HepG2 (cell line): ENCODE results near the gene MVB12A. TPM values are rescaled to one million over a fixed set of nuclear protein-coding genes. Genes with fewer than 3 reads are reported as not detected.
A peak's percentile ranks its signal among the peaks of the same experiment; 100 is the strongest.

Source experiments
- ISL2 ChIP-seq: sonication (generic); formaldehyde crosslinking; IDR thresholded peaks from 2 replicates; pipeline ENCODE4 v1.5.0; 2020; ENCODE audit warnings: missing genetic modification reagents
- JARID2 ChIP-seq: sonication (generic); formaldehyde crosslinking; IDR thresholded peaks from 2 replicates; pipeline ENCODE4 v1.8.1; 2023; ENCODE audit warnings: missing genetic modification reagents, inconsistent platforms; ENCODE audit not compliant: insufficient replicate concordance
- KDM5A ChIP-seq: fragments of 200-600 bp; sonication (generic); IDR thresholded peaks from 2 replicates; pipeline ENCODE4 v1.7.0; 2018; ENCODE audit warnings: antibody characterized with exemption, mild to moderate bottlenecking, low read length, borderline replicate concordance
- KLF6 ChIP-seq: IDR thresholded peaks from 2 replicates; pipeline ENCODE4 v1.8.0; 2016; ENCODE audit warnings: missing biosample characterization, missing genetic modification reagents
- MTF1 ChIP-seq: sonication (generic); formaldehyde crosslinking; IDR thresholded peaks from 2 replicates; pipeline ENCODE4 v1.5.0; 2020; ENCODE audit warnings: missing genetic modification reagents
- NFIB ChIP-seq: sonication (generic); formaldehyde crosslinking; IDR thresholded peaks from 2 replicates; pipeline ENCODE4 v1.9.0; 2021; ENCODE audit warnings: missing genetic modification reagents, mild to moderate bottlenecking, borderline replicate concordance
- PAF1 ChIP-seq: IDR thresholded peaks from 2 replicates; pipeline ENCODE4 v1.6.1; 2016; ENCODE audit warnings: missing genetic modification reagents, missing compliant biosample characterization
- POLR2AphosphoS5 ChIP-seq: IDR thresholded peaks from 2 replicates; pipeline ENCODE4 v1.6.1; 2012; ENCODE audit warnings: low read depth, low read length
- POLR2G ChIP-seq: fragments of 200-400 bp; formaldehyde crosslinking; IDR thresholded peaks from 2 replicates; pipeline ENCODE4 v1.6.1; 2018; ENCODE audit warnings: mild to moderate bottlenecking, low read depth, low read length, moderate library complexity
- REL ChIP-seq: sonication (generic); formaldehyde crosslinking; conservative IDR thresholded peaks from 2 replicates; pipeline ENCODE4 v1.8.0; 2022; ENCODE audit warnings: mild to moderate bottlenecking, missing genetic modification reagents, moderate library complexity
- RFX3 ChIP-seq: IDR thresholded peaks from 2 replicates; pipeline ENCODE4 v1.6.1; 2016; ENCODE audit warnings: missing biosample characterization, missing genetic modification reagents
- SCMH1 ChIP-seq: sonication (generic); formaldehyde crosslinking; IDR thresholded peaks from 2 replicates; pipeline ENCODE4 v1.9.0; 2021; ENCODE audit warnings: missing genetic modification reagents, mild to moderate bottlenecking, borderline replicate concordance
- SOX13 ChIP-seq, 3 experiments: fragments of 450-650 bp in 1 of 3; sonication (generic) in 1 of 3; formaldehyde crosslinking in 1 of 3; IDR thresholded peaks in 2 of 3; conservative IDR thresholded peaks in 1 of 3; 2 replicates each; pipeline versions ENCODE4 v1.5.0 to v1.6.1; 2016 to 2020; ENCODE audit warnings: antibody characterized with exemption in 1 of 3, mild to moderate bottlenecking in 1 of 3, missing compliant biosample characterization in 1 of 3, missing genetic modification reagents in 1 of 3, moderate library complexity in 1 of 3
- STAT5B ChIP-seq: sonication (generic); formaldehyde crosslinking; IDR thresholded peaks from 2 replicates; pipeline ENCODE4 v1.4.0; 2020; ENCODE audit warnings: missing genetic modification reagents
- TAF15 ChIP-seq: fragments of 200-400 bp; formaldehyde crosslinking; IDR thresholded peaks from one replicate; pipeline ENCODE4 v1.6.1; 2018; ENCODE audit warnings: mild to moderate bottlenecking, low read depth, low read length; ENCODE audit not compliant: poor library complexity, severe bottlenecking
- TOE1 ChIP-seq: sonication (generic); formaldehyde crosslinking; IDR thresholded peaks from 2 replicates; pipeline ENCODE4 v1.4.0; 2020; ENCODE audit warnings: mild to moderate bottlenecking, missing genetic modification reagents
- XRCC5 ChIP-seq: fragments of 200-400 bp; formaldehyde crosslinking; optimal IDR thresholded peaks from 2 replicates; pipeline ENCODE3; 2017; ENCODE audit warnings: mild to moderate bottlenecking, low read length
- ZBTB34 ChIP-seq: sonication (generic); formaldehyde crosslinking; IDR thresholded peaks from 2 replicates; pipeline ENCODE4 v1.8.0; 2022; ENCODE audit warnings: mild to moderate bottlenecking, missing genetic modification reagents
- ZFP36L2 ChIP-seq: sonication (generic); formaldehyde crosslinking; IDR thresholded peaks from 2 replicates; pipeline ENCODE4 v1.4.0; 2020; ENCODE audit warnings: missing genetic modification reagents
- ZNF124 ChIP-seq: sonication (generic); formaldehyde crosslinking; IDR thresholded peaks from 2 replicates; pipeline ENCODE4 v1.4.0; 2020; ENCODE audit warnings: missing genetic modification reagents
- ZNF143 ChIP-seq: sonication (generic); formaldehyde crosslinking; IDR thresholded peaks from 2 replicates; pipeline ENCODE4 v1.4.0; 2020; ENCODE audit warnings: missing genetic modification reagents
- ZNF251 ChIP-seq: sonication (generic); formaldehyde crosslinking; IDR thresholded peaks from 2 replicates; pipeline ENCODE4 v1.9.0; 2021; ENCODE audit warnings: mild to moderate bottlenecking, missing genetic modification reagents
- ZNF274 ChIP-seq: sonication (generic); formaldehyde crosslinking; IDR thresholded peaks from 2 replicates; pipeline ENCODE4 v1.5.1; 2020; ENCODE audit warnings: mild to moderate bottlenecking, missing genetic modification reagents
- ZNF292 ChIP-seq: sonication (generic); formaldehyde crosslinking; IDR thresholded peaks from 2 replicates; pipeline ENCODE4 v1.8.1; 2022; ENCODE audit warnings: mild to moderate bottlenecking, low read depth, missing genetic modification reagents, borderline replicate concordance
- ZNF382 ChIP-seq: sonication (generic); formaldehyde crosslinking; IDR thresholded peaks from 2 replicates; pipeline ENCODE4 v1.5.0; 2020; ENCODE audit warnings: missing genetic modification reagents, mild to moderate bottlenecking, borderline replicate concordance
- ZNF558 ChIP-seq: sonication (generic); formaldehyde crosslinking; IDR thresholded peaks from 2 replicates; pipeline ENCODE4 v1.9.0; 2022; ENCODE audit warnings: mild to moderate bottlenecking, missing genetic modification reagents, borderline replicate concordance
- ZNF775 ChIP-seq: sonication (generic); formaldehyde crosslinking; IDR thresholded peaks from 2 replicates; pipeline ENCODE4 v1.4.0; 2020; ENCODE audit warnings: missing genetic modification reagents, mild to moderate bottlenecking, moderate library complexity, borderline replicate concordance
- ZSCAN25 ChIP-seq: sonication (generic); formaldehyde crosslinking; IDR thresholded peaks from 2 replicates; pipeline ENCODE4 v1.8.0; 2022; ENCODE audit warnings: mild to moderate bottlenecking, missing genetic modification reagents
- polyA plus RNA-seq, 8 experiments: library from polyadenylated mRNA; depleted of rRNA in 3 of 8; stranded (reverse) in 7 of 8; unstranded in 1 of 8; fragments of >200 nt; fragmentation: Illumina TruSeq in 4 of 8; extraction: Trizol in 4 of 8; gene quantifications; 2 replicates each; pipeline versions ENCODE4 v1.2.1 to v1.2.3, GENCODE V29; 2011 to 2016; ENCODE audit warnings: low read depth in 4 of 8, missing spikeins in 1 of 8, mixed read lengths in 1 of 8; ENCODE audit not compliant: insufficient read depth in 1 of 8
- total RNA-seq, 5 experiments: library from RNA; depleted of rRNA; stranded (reverse); fragments of >200 nt; fragmentation: Illumina TruSeq; extraction: Trizol; gene quantifications; 2 replicates each; pipeline ENCODE4 v1.2.3, GENCODE V29; 2016; ENCODE audit warnings: low read depth in 1 of 5
- TF ChIP-seq, protein P1 (sequence below): sonication (generic); formaldehyde crosslinking; IDR thresholded peaks from 2 replicates; pipeline ENCODE4 v1.4.0; 2020; ENCODE audit warnings: missing genetic modification reagents
- TF ChIP-seq, protein P2 (sequence below): sonication (generic); formaldehyde crosslinking; IDR thresholded peaks from 2 replicates; pipeline ENCODE4 v1.4.0; 2020; ENCODE audit warnings: missing genetic modification reagents, borderline replicate concordance

The MVB12A gene
- total and polyA plus RNA-seq, 2 of the 13 experiments (the other 11 are each of a cell fraction or from before 2014, with no cell fraction given), result 35.7 to 36.1 TPM

DNA sequence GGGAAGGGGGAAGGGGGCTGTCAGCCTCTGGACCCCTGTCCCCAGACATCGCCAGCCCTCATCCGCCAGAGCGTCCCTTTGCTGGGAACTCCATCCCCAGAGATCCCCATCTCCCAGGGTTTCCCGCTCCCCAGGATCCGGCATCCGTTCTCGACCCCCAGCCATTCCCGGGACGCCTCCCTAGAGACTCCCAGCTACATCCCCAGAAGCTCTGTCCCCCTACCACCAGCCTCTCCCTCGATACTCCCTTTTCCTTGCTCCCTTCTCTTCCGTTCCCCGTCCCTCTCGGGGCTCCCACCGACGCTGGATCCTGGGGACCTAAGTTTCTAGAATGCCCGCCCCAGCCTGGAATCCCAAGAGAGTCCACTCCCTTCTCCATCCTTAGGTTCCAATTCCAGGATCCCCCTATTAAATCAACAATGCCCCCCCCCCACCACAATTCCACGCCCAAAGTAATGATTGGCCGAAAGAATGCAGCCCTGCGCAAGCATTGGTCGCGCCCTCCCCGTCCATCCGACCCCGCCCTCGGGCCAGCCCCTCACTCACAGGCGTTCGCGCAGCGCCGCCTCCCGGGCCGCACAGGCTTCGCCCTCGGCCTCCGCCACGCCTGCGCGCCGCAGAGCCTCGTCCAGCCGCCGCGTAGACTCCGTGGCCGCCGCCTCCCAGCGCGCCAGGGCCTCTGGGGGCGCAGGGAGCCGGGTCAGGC lies 29.0 kb upstream of the MVB12A start (continued):
- TF ChIP-seq TAF15 (peak; percentile 70), ZBTB34 (CRISPR knock-in tag) (no peak), SCMH1 (no peak), RFX3 (CRISPR knock-in tag) (no peak), SOX13 (IDR thresholded peaks at IDR 0.05) (no peak), SOX13 (CRISPR knock-in tag; conservative IDR thresholded peaks at IDR 0.05 in 1 of 2, IDR thresholded peaks at IDR 0.05 in 1 of 2) (no peak), ZNF382 (CRISPR knock-in tag) (no peak), ZNF251 (no peak), ISL2 (0 out of 2 replicates have a peak, but pooled peaks have one; percentile 35), MTF1 (CRISPR knock-in tag) (no peak), PAF1 (CRISPR knock-in tag) (no peak), JARID2 (CRISPR knock-in tag) (no peak), TOE1 (no peak), REL (CRISPR knock-in tag) (no peak), ZNF558 (CRISPR knock-in tag) (no peak), ZNF274 (no peak; the same call in 1 of the 2 replicates), KLF6 (CRISPR knock-in tag) (no peak), KDM5A (no peak), STAT5B (CRISPR knock-in tag) (no peak), ZSCAN25 (no peak), ZNF292 (no peak), POLR2AphosphoS5 (no peak), ZNF143 (no peak), ZFP36L2 (CRISPR knock-in tag) (no peak), POLR2G (no peak), ZNF775 (CRISPR knock-in tag) (no peak), XRCC5 (peak; percentile 57), NFIB (CRISPR knock-in tag) (no peak), ZNF124 (CRISPR knock-in tag) (no peak)
- TF ChIP-seq, protein P1, sequence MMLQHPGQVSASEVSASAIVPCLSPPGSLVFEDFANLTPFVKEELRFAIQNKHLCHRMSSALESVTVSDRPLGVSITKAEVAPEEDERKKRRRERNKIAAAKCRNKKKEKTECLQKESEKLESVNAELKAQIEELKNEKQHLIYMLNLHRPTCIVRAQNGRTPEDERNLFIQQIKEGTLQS (CRISPR knock-in tag), result no peak
- TF ChIP-seq, protein P2, sequence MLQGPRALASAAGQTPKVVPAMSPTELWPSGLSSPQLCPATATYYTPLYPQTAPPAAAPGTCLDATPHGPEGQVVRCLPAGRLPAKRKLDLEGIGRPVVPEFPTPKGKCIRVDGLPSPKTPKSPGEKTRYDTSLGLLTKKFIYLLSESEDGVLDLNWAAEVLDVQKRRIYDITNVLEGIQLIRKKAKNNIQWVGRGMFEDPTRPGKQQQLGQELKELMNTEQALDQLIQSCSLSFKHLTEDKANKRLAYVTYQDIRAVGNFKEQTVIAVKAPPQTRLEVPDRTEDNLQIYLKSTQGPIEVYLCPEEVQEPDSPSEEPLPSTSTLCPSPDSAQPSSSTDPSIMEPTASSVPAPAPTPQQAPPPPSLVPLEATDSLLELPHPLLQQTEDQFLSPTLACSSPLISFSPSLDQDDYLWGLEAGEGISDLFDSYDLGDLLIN (CRISPR knock-in tag), result no peak
